MM.1S (cell line): Measurements from ENCODE around the gene ELAVL3.
"Not testable (repeated sequence)": the region's sequence is repeated elsewhere in the genome, so short reads cannot be mapped to it uniquely, and the experiment has no call there.

Experiments
- DNase-seq: peaks from one replicate; pipeline ENCODE4 v3.0.0-alpha.2; 2015
- H2AFZ ChIP-seq: fragments of 300-600 bp; sonication (generic); 2 replicates; pipeline ENCODE4 v1.6.0; 2016; ENCODE audit warnings: antibody characterized with exemption, low read length
- H3F3A ChIP-seq: fragments of 300-600 bp; sonication (generic); 2 replicates; pipeline ENCODE4 v1.6.1; 2016; ENCODE audit warnings: mild to moderate bottlenecking, antibody characterized with exemption, low read length, moderate library complexity, mixed read lengths; ENCODE audit not compliant: insufficient read depth
- H3K27ac ChIP-seq: fragments of 300-600 bp; sonication (generic); 2 replicates; pipeline ENCODE4 v1.5.1; 2016; ENCODE audit warnings: mild to moderate bottlenecking, low read length
- H3K27me3 ChIP-seq: fragments of 300-600 bp; sonication (generic); replicated peaks from 2 replicates; pipeline ENCODE4 v1.6.0; 2016; ENCODE audit warnings: low read length; ENCODE audit not compliant: insufficient read depth
- H3K36me3 ChIP-seq: fragments of 300-600 bp; sonication (generic); replicated peaks from 2 replicates; pipeline ENCODE4 v1.6.1; 2016; ENCODE audit warnings: mild to moderate bottlenecking, low read length, mixed read lengths; ENCODE audit not compliant: insufficient read depth
- H3K4me1 ChIP-seq: fragments of 300-600 bp; sonication (generic); 2 replicates; pipeline ENCODE4 v1.6.1; 2016; ENCODE audit warnings: low read length, mixed read lengths
- H3K4me2 ChIP-seq: fragments of 300-600 bp; sonication (generic); 2 replicates; pipeline ENCODE4 v1.6.0; 2016; ENCODE audit warnings: low read depth, low read length
- H3K4me3 ChIP-seq: fragments of 300-600 bp; sonication (generic); 2 replicates; pipeline ENCODE4 v1.5.1; 2016; ENCODE audit warnings: low read length, mixed read lengths
- H3K79me2 ChIP-seq: fragments of 300-600 bp; sonication (generic); 2 replicates; pipeline ENCODE4 v1.6.1; 2016; ENCODE audit warnings: mixed run types, low read length, mixed read lengths
- H3K9ac ChIP-seq: fragments of 300-600 bp; sonication (generic); 2 replicates; pipeline ENCODE4 v1.6.1; 2016; ENCODE audit warnings: low read length, mixed read lengths
- H3K9me2 ChIP-seq: fragments of 300-600 bp; sonication (generic); replicated peaks from 2 replicates; pipeline ENCODE4 v1.6.1; 2016; ENCODE audit warnings: mild to moderate bottlenecking, low read length, mixed read lengths; ENCODE audit not compliant: insufficient read depth
- H3K9me3 ChIP-seq: fragments of 300-600 bp; sonication (generic); replicated peaks from 2 replicates; pipeline ENCODE4 v1.6.1; 2016; ENCODE audit warnings: mild to moderate bottlenecking, low read length, mixed read lengths; ENCODE audit not compliant: insufficient read depth
- H4K20me1 ChIP-seq: fragments of 300-600 bp; sonication (generic); 2 replicates; pipeline ENCODE4 v1.6.1; 2016; ENCODE audit warnings: mild to moderate bottlenecking, low read length, moderate library complexity, mixed read lengths; ENCODE audit not compliant: insufficient read depth
- CTCF ChIP-seq: fragments of 300-600 bp; sonication (generic); IDR thresholded peaks from 2 replicates; pipeline ENCODE4 v1.5.1; 2016; ENCODE audit warnings: antibody characterized with exemption, low read length, mixed read lengths
- EZH2 ChIP-seq: fragments of 300-600 bp; sonication (generic); optimal IDR thresholded peaks from 2 replicates; pipeline ENCODE3; 2017; ENCODE audit warnings: low read depth, mild to moderate bottlenecking, antibody characterized with exemption, low read length, mixed read lengths
- EZH2phosphoT487 ChIP-seq: fragments of 300-600 bp; sonication (generic); IDR thresholded peaks from 2 replicates; pipeline ENCODE4 v1.6.1; 2018; ENCODE audit warnings: antibody characterized with exemption, low read length

ELAVL3 gene

DNA sequence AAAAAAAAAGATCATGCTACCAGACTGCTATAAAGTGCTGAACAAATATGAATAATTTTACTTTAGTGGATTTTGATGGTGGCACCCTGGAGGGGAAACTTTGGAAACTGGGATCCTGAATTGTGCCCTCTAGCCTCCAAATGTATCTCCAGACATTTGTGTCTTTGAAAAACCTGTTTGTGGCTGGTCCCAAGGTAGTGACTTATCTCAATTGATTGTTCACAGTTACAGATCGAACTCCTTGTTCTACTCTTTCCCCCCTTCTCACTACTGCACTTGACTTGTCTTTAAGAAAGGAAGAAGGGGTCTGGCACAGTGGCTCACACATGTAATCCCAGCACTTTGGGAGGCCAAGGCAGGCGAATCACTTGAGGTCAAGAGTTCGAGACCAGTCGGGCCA lies 72.3 kb downstream of the ELAVL3 start:
- TF ChIP-seq EZH2 (no peak), EZH2phosphoT487 (no peak), CTCF (no peak)

GRCh38 chr19:11406703-11407236 lies 74.1 kb downstream of the ELAVL3 start:
- not testable (repeated sequence) for H3K9ac ChIP-seq, H4K20me1 ChIP-seq, H3K27ac ChIP-seq, H2AFZ ChIP-seq, H3K9me3 ChIP-seq, H3K4me1 ChIP-seq, H3K4me2 ChIP-seq, H3K36me3 ChIP-seq, DNase-seq, H3K4me3 ChIP-seq, H3F3A ChIP-seq, H3K79me2 ChIP-seq, H3K9me2 ChIP-seq
- H3K27me3 ChIP-seq = peaks cover 63% of the 10 kb centered on the region

More for the DNA sequence above, 72.3 kb downstream of the ELAVL3 start:
- no peaks in the 10 kb centered on the region for H3F3A ChIP-seq
- H3K27ac ChIP-seq = no peak overlapping the region
- peaks cover 71% of the 10 kb centered on the region for H3K27me3 ChIP-seq
- H3K4me1 ChIP-seq = no peaks in the 10 kb centered on the region
- no peak overlapping the region for H2AFZ ChIP-seq
- H4K20me1 ChIP-seq = no peaks in the 10 kb centered on the region
- H3K4me3 ChIP-seq = no peak overlapping the region
- H3K9ac ChIP-seq = no peak overlapping the region
- no peak for DNase-seq
- no peaks in the 10 kb centered on the region for H3K9me3 ChIP-seq
- no peaks in the 10 kb centered on the region for H3K9me2 ChIP-seq
- no peak overlapping the region for H3K4me2 ChIP-seq
- no peaks in the 10 kb centered on the region for H3K36me3 ChIP-seq
- H3K79me2 ChIP-seq = no peaks in the 10 kb centered on the region

DNA sequence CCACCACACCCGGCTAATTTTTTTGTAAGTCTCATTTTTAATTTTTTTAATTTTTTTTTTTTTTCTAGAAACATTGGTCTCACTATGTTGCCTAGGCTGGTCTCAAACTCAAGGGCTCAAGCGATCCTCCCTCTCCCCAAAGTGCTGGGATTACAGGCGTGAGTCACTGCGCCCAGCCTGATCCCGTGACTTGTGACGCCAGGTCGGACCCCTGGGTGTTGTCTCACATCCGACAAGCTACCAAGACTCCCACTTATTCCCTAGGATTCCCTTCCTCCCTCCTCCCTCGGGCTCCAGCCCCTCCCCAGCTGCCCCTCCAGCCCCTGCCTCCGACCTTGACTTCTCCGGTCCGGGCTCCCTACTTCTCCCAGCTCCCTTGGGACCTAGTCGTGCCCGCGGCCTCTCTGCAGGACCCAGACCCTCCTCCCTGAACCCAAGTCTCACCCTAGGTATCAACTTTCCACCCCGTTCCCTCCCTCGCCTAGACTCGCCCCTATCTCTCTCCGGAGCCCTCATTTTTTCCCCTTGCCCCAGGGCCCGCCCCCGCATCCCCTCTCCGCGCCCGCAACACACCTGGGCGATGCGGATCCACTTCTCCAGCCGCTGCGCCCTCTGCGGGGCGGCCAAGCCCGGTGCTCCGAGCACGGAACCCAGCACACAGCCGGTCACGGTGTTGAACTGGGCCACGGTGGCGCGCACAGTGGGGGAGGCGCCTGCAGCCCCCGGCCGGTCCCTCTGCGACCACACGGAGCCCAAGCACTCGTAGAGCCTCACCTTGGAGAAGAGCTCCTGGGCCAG lies 74.8 kb downstream of the ELAVL3 start:
- H3K27ac ChIP-seq = no peak overlapping the region
- no peak overlapping the region for H3K4me2 ChIP-seq
- TF ChIP-seq CTCF (no peak), EZH2 (no peak), EZH2phosphoT487 (no peak)
- H3F3A ChIP-seq = no peaks in the 10 kb centered on the region
- H2AFZ ChIP-seq = no peak overlapping the region
- H3K9ac ChIP-seq = no peak overlapping the region
- no peaks in the 10 kb centered on the region for H4K20me1 ChIP-seq
- H3K9me3 ChIP-seq = no peaks in the 10 kb centered on the region
- H3K4me3 ChIP-seq = no peak overlapping the region
- peaks cover 56% of the 10 kb centered on the region for H3K27me3 ChIP-seq
- no peaks in the 10 kb centered on the region for H3K36me3 ChIP-seq
- H3K4me1 ChIP-seq = no peaks in the 10 kb centered on the region
- no peak for DNase-seq
- no peaks in the 10 kb centered on the region for H3K9me2 ChIP-seq
- H3K79me2 ChIP-seq = no peaks in the 10 kb centered on the region

- Histone ChIP-seq H3K36me3 (no peaks in the 10 kb centered on the region), H3K4me3 (no peak overlapping the region), H4K20me1 (no peaks in the 10 kb centered on the region), H3K9me2 (no peaks in the 10 kb centered on the region), H2AFZ (no peak overlapping the region), H3K9ac (no peak overlapping the region), H3K9me3 (no peaks in the 10 kb centered on the region), H3K27ac (no peak overlapping the region), H3F3A (no peaks in the 10 kb centered on the region), H3K4me2 (no peak overlapping the region), H3K27me3 (peaks cover 51% of the 10 kb centered on the region), H3K79me2 (no peaks in the 10 kb centered on the region), H3K4me1 (no peaks in the 10 kb centered on the region)
- DNase-seq = no peak
- TF ChIP-seq EZH2 = no peak
- TF ChIP-seq EZH2phosphoT487 = no peak
- TF ChIP-seq CTCF = no peak
Measured at GRCh38 chr19:11404588-11405222, 76.1 kb downstream of the ELAVL3 start.
